ENCODE data around the gene BAAT.

The BAAT gene

GRCh38 chr9:101315112-101315450 is 69.7 kb downstream of the BAAT start:
- DNase-seq (ENCODE audit: low spot score) = no peak

- DNase-seq (ENCODE audit: low spot score) = no peak
Observed at GRCh38 chr9:101312661-101313060, 72.1 kb downstream of the BAAT start.

- peak; percentile 91 for DNase-seq (ENCODE audit: low spot score)
Observed at GRCh38 chr9:101311758-101312420, 72.9 kb downstream of the BAAT start.

GRCh38 chr9:101311191-101311590 is 73.6 kb downstream of the BAAT start:
- no peak for DNase-seq (ENCODE audit: low spot score)
